ENCODE measurements around the gene ZSCAN12. TPM values are rescaled to one million over a fixed set of nuclear protein-coding genes. Genes with fewer than 3 reads are reported as not detected.

Gene ZSCAN12
- total RNA-seq, 1 experiment from 2014 or later = 12.6 TPM

DNA sequence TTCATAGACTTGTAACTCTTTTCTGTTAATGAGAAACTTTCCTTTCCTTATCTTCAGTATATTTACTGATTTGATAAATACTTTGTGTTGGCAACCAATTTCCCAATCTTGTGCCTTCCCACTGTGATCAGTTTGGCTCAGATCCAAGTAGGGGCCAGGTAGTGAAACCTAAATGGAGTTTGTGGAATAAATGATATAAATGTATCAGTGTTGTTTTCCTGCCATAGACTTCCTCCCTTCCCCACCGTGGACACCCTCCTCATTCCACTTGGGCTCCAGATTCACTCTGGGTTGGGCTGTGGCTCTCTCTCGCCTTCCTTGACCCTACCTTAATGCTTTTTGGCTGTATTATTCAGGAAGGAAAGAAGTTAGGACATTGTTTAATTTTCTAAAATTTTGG, 48.5 kb downstream of the ZSCAN12 start:
- no peak overlapping the region for H3K4ac ChIP-seq (ENCODE audit: low read depth, low read length)
- peaks cover 6% of the 10 kb centered on the region for H3K79me1 ChIP-seq (ENCODE audit: insufficient read depth, low read depth, low read length, poor library complexity, severe bottlenecking)
- TF ChIP-seq, protein P1, sequence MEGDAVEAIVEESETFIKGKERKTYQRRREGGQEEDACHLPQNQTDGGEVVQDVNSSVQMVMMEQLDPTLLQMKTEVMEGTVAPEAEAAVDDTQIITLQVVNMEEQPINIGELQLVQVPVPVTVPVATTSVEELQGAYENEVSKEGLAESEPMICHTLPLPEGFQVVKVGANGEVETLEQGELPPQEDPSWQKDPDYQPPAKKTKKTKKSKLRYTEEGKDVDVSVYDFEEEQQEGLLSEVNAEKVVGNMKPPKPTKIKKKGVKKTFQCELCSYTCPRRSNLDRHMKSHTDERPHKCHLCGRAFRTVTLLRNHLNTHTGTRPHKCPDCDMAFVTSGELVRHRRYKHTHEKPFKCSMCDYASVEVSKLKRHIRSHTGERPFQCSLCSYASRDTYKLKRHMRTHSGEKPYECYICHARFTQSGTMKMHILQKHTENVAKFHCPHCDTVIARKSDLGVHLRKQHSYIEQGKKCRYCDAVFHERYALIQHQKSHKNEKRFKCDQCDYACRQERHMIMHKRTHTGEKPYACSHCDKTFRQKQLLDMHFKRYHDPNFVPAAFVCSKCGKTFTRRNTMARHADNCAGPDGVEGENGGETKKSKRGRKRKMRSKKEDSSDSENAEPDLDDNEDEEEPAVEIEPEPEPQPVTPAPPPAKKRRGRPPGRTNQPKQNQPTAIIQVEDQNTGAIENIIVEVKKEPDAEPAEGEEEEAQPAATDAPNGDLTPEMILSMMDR (conservative IDR thresholded peaks at IDR 0.05) = no peak
- Mint-ChIP-seq H3K4me1 (peaks cover 22 to 26% of the 10 kb centered on the region in 2 experiments), H3K9me3 (peaks cover 4 to 8% of the 10 kb centered on the region in 2 experiments; a peak in 4 of 5 replicates), H3K27ac (no peak overlapping the region; a peak in 1 of 7 replicates), H3K27me3 (ENCODE audit: low read depth) (peaks cover 10% of the 10 kb centered on the region), H3K36me3 (ENCODE audit: insufficient read depth in 1 of 3, low read depth in 3 of 3) (peaks cover 10 to 17% (median 16%) of the 10 kb centered on the region in 3 experiments), H3K4me3 (peak overlapping the region; percentile 97 to 100)
- no peak overlapping the region for H3K56ac ChIP-seq (ENCODE audit: insufficient read length, low read depth, low read length)
- H3K79me2 ChIP-seq (ENCODE audit: insufficient read depth, low read length) = peaks cover 3% of the 10 kb centered on the region; the same call in 1 of the 2 replicates
- peaks cover 3% of the 10 kb centered on the region; the same call in 1 of the 2 replicates for H3K4me1 ChIP-seq (ENCODE audit: insufficient read depth, low read length)
- H3K23ac ChIP-seq (ENCODE audit: insufficient read length, low read depth, low read length) = no peak overlapping the region
- H2AK5ac ChIP-seq (ENCODE audit: insufficient read length, low read length) = no peak overlapping the region
- DNase-seq = no peak
- no peak overlapping the region for H3K14ac ChIP-seq (ENCODE audit: insufficient read depth, low read length)
- peaks cover 11% of the 10 kb centered on the region for H3K23me2 ChIP-seq (ENCODE audit: insufficient read length, low read depth, low read length, poor library complexity, severe bottlenecking)
- no peaks in the 10 kb centered on the region; the same call in 1 of the 2 replicates for H3K27me3 ChIP-seq (ENCODE audit: insufficient read depth, low read length)
- H4K91ac ChIP-seq (ENCODE audit: insufficient read length, low read depth, low read length) = no peak overlapping the region
- H2BK5ac ChIP-seq (ENCODE audit: insufficient read length, low read length) = no peak overlapping the region
- H3K27ac ChIP-seq (ENCODE audit: insufficient read length, low read depth, low read length) = no peak overlapping the region
- H2BK20ac ChIP-seq (ENCODE audit: low read depth, low read length, poor library complexity, severe bottlenecking) = no peak overlapping the region
- H3T11ph ChIP-seq (ENCODE audit: low read length) = no peak overlapping the region
- WGBS (ENCODE audit: extremely low coverage, insufficient read length, low lambda C conversion rate) = no CpG with 5 or more reads among the region's 2 CpGs
- H3K9ac ChIP-seq (ENCODE audit: extremely low read depth, insufficient read length, low read length) = peak overlapping the region; percentile 19
- H2BK120ac ChIP-seq (ENCODE audit: low read depth, low read length, poor library complexity, severe bottlenecking) = no peak overlapping the region
- no peak overlapping the region for H2BK15ac ChIP-seq (ENCODE audit: low read depth, low read length)
- H3K18ac ChIP-seq (ENCODE audit: insufficient read length, low read depth, low read length) = no peak overlapping the region
- peaks cover 2% of the 10 kb centered on the region for H4K20me1 ChIP-seq (ENCODE audit: control insufficient read depth, insufficient read depth, insufficient read length)
- H2AFZ ChIP-seq (ENCODE audit: low read length) = no peak overlapping the region
- H2BK12ac ChIP-seq (ENCODE audit: insufficient read length, low read depth, low read length) = no peak overlapping the region
- no peak overlapping the region for H4K5ac ChIP-seq (ENCODE audit: insufficient read length, low read depth, low read length)
- H3K9me3 ChIP-seq (ENCODE audit: control insufficient read depth, low read depth, low read length) = no peaks in the 10 kb centered on the region
- no peak overlapping the region for H4K8ac ChIP-seq (replicated peaks; ENCODE audit: insufficient read length, low read depth, low read length)
- peak overlapping the region; percentile 95 for H3K4me2 ChIP-seq (ENCODE audit: insufficient read depth, insufficient read length, low read length)

All from H9 (cell line).